HepG2 (cell line): ENCODE data around the gene UNC13D. TPM values are rescaled to one million over a fixed set of nuclear protein-coding genes. Genes with fewer than 3 reads are reported as not detected.
A peak's percentile ranks its signal among the peaks of the same experiment; 100 is the strongest.

Experiments used
- BRD4 ChIP-seq: sonication (generic); formaldehyde crosslinking; IDR thresholded peaks from 2 replicates; pipeline ENCODE4 v1.4.0; 2020; ENCODE audit warnings: missing genetic modification reagents
- MAX ChIP-seq: IDR thresholded peaks from 2 replicates; pipeline ENCODE4 v1.6.1; 2012; ENCODE audit warnings: inconsistent platforms
- MED1 ChIP-seq: sonication (generic); formaldehyde crosslinking; IDR thresholded peaks from 2 replicates; pipeline ENCODE4 v1.4.0; 2020; ENCODE audit warnings: missing genetic modification reagents
- MXD4 ChIP-seq: IDR thresholded peaks from 2 replicates; pipeline ENCODE4 v1.6.1; 2016; ENCODE audit warnings: mild to moderate bottlenecking, missing biosample characterization, missing genetic modification reagents
- NFYC ChIP-seq: IDR thresholded peaks from 2 replicates; pipeline ENCODE4 v1.6.1; 2016; ENCODE audit warnings: missing genetic modification reagents, missing compliant biosample characterization
- NR2F6 ChIP-seq, 2 experiments: IDR thresholded peaks; 2 replicates each; pipeline ENCODE4 v1.6.1; 2016; ENCODE audit warnings: antibody characterized with exemption in 1 of 2, mild to moderate bottlenecking in 1 of 2
- PCBP2 ChIP-seq: fragments of 200-400 bp; formaldehyde crosslinking; optimal IDR thresholded peaks from 2 replicates; pipeline ENCODE3; 2018; ENCODE audit warnings: low read length, low read depth; ENCODE audit not compliant: poor library complexity, severe bottlenecking
- PLRG1 ChIP-seq: fragments of 450-650 bp; conservative IDR thresholded peaks from 2 replicates; pipeline ENCODE4 v1.6.1; 2016
- PRDM15 ChIP-seq: sonication (generic); formaldehyde crosslinking; IDR thresholded peaks from 2 replicates; pipeline ENCODE4 v1.4.0; 2020; ENCODE audit warnings: missing genetic modification reagents
- XRCC5 ChIP-seq: fragments of 200-400 bp; formaldehyde crosslinking; optimal IDR thresholded peaks from 2 replicates; pipeline ENCODE3; 2017; ENCODE audit warnings: mild to moderate bottlenecking, low read length
- ZBTB7B ChIP-seq: sonication (generic); formaldehyde crosslinking; IDR thresholded peaks from 2 replicates; pipeline ENCODE4 v1.4.0; 2020; ENCODE audit warnings: missing genetic modification reagents
- ZNF234 ChIP-seq: sonication (generic); formaldehyde crosslinking; conservative IDR thresholded peaks from 2 replicates; pipeline ENCODE4 v1.5.1; 2020; ENCODE audit warnings: mild to moderate bottlenecking, missing genetic modification reagents
- ZNF367 ChIP-seq: sonication (generic); formaldehyde crosslinking; IDR thresholded peaks from 2 replicates; pipeline ENCODE4 v1.4.0; 2020; ENCODE audit warnings: missing genetic modification reagents, borderline replicate concordance
- ZNF816 ChIP-seq: sonication (generic); formaldehyde crosslinking; IDR thresholded peaks from 2 replicates; pipeline ENCODE4 v1.8.0; 2022; ENCODE audit warnings: missing genetic modification reagents, mild to moderate bottlenecking, borderline replicate concordance
- polyA plus RNA-seq, 8 experiments: library from polyadenylated mRNA; depleted of rRNA in 3 of 8; stranded (reverse) in 7 of 8; unstranded in 1 of 8; fragments of >200 nt; fragmentation: Illumina TruSeq in 4 of 8; extraction: Trizol in 4 of 8; gene quantifications; 2 replicates each; pipeline versions ENCODE4 v1.2.1 to v1.2.3, GENCODE V29; 2011 to 2016; ENCODE audit warnings: low read depth in 4 of 8, missing spikeins in 1 of 8, mixed read lengths in 1 of 8; ENCODE audit not compliant: insufficient read depth in 1 of 8
- total RNA-seq, 5 experiments: library from RNA; depleted of rRNA; stranded (reverse); fragments of >200 nt; fragmentation: Illumina TruSeq; extraction: Trizol; gene quantifications; 2 replicates each; pipeline ENCODE4 v1.2.3, GENCODE V29; 2016; ENCODE audit warnings: low read depth in 1 of 5
- TF ChIP-seq, protein P1 (sequence below): IDR thresholded peaks from 2 replicates; pipeline ENCODE4 v1.6.1; 2016; ENCODE audit warnings: low read depth, missing genetic modification reagents, missing compliant biosample characterization
- TF ChIP-seq, protein P2 (sequence below): sonication (generic); formaldehyde crosslinking; IDR thresholded peaks from 2 replicates; pipeline ENCODE4 v1.5.0; 2020; ENCODE audit warnings: mild to moderate bottlenecking, missing genetic modification reagents, moderate library complexity

UNC13D gene
- total and polyA plus RNA-seq, 2 of the 13 experiments (the other 11 are each of a cell fraction or from before 2014, with no cell fraction given), result 29.7 to 42.7 TPM

DNA sequence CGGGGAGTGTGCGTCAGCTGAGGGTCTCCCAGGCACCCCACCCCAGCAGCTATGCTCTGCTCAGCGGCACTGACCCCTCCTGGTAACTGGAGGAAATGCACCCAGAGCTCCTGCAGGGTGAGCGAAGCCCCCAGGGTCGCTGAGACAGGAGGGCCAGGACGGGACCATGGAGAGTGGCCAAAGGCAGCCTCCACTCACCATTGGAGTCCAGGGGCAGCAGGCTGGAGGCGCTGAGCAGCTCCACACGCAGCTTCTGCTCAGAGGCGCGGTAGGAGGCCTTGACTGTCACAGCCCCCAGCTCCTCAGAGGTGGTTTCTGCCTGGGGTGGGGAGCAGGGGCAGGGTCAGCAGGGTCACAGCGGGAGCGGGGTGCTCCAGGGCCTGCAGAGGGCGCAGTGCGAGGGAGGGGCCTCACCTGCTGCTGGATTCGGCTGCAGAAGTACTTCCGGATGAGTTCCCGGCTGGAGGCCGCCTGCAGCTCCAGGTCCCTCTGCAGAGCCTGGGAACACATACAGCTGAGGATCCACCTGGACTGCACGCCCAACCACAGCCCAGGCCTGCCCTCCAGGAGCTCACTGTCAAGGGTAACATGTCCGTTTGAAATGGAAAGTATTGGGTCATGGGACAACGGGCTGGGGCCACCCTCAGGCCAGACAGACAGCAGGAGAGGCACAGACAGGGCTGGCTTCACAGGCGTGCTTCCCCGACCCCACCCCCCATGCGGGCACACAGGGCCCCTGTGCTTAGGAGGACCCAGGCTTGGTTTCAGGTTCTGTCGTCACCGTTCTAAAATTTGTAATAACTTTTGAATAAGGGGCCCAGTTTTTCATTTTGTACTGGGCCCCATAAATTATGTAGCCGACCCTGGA lies 13.8 kb downstream of the UNC13D start (continued):
- no peak for TF ChIP-seq ZNF234
- no peak for TF ChIP-seq ZNF816 (CRISPR knock-in tag)
- TF ChIP-seq MED1, result no peak
- TF ChIP-seq, protein P1, sequence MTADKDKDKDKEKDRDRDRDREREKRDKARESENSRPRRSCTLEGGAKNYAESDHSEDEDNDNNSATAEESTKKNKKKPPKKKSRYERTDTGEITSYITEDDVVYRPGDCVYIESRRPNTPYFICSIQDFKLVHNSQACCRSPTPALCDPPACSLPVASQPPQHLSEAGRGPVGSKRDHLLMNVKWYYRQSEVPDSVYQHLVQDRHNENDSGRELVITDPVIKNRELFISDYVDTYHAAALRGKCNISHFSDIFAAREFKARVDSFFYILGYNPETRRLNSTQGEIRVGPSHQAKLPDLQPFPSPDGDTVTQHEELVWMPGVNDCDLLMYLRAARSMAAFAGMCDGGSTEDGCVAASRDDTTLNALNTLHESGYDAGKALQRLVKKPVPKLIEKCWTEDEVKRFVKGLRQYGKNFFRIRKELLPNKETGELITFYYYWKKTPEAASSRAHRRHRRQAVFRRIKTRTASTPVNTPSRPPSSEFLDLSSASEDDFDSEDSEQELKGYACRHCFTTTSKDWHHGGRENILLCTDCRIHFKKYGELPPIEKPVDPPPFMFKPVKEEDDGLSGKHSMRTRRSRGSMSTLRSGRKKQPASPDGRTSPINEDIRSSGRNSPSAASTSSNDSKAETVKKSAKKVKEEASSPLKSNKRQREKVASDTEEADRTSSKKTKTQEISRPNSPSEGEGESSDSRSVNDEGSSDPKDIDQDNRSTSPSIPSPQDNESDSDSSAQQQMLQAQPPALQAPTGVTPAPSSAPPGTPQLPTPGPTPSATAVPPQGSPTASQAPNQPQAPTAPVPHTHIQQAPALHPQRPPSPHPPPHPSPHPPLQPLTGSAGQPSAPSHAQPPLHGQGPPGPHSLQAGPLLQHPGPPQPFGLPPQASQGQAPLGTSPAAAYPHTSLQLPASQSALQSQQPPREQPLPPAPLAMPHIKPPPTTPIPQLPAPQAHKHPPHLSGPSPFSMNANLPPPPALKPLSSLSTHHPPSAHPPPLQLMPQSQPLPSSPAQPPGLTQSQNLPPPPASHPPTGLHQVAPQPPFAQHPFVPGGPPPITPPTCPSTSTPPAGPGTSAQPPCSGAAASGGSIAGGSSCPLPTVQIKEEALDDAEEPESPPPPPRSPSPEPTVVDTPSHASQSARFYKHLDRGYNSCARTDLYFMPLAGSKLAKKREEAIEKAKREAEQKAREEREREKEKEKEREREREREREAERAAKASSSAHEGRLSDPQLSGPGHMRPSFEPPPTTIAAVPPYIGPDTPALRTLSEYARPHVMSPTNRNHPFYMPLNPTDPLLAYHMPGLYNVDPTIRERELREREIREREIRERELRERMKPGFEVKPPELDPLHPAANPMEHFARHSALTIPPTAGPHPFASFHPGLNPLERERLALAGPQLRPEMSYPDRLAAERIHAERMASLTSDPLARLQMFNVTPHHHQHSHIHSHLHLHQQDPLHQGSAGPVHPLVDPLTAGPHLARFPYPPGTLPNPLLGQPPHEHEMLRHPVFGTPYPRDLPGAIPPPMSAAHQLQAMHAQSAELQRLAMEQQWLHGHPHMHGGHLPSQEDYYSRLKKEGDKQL (CRISPR knock-in tag), result no peak
- peak; percentile 76 for TF ChIP-seq XRCC5
- TF ChIP-seq, protein P2, sequence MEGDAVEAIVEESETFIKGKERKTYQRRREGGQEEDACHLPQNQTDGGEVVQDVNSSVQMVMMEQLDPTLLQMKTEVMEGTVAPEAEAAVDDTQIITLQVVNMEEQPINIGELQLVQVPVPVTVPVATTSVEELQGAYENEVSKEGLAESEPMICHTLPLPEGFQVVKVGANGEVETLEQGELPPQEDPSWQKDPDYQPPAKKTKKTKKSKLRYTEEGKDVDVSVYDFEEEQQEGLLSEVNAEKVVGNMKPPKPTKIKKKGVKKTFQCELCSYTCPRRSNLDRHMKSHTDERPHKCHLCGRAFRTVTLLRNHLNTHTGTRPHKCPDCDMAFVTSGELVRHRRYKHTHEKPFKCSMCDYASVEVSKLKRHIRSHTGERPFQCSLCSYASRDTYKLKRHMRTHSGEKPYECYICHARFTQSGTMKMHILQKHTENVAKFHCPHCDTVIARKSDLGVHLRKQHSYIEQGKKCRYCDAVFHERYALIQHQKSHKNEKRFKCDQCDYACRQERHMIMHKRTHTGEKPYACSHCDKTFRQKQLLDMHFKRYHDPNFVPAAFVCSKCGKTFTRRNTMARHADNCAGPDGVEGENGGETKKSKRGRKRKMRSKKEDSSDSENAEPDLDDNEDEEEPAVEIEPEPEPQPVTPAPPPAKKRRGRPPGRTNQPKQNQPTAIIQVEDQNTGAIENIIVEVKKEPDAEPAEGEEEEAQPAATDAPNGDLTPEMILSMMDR (CRISPR knock-in tag), result peak; percentile 79
- TF ChIP-seq BRD4, result 0 out of 2 replicates have a peak, but pooled peaks have one; percentile 45
- no peak for TF ChIP-seq PRDM15 (CRISPR knock-in tag)
- no peak for TF ChIP-seq ZNF367 (CRISPR knock-in tag)
- 0 out of 2 replicates have a peak, but pooled peaks have one; percentile 28 for TF ChIP-seq MXD4 (CRISPR knock-in tag)
- TF ChIP-seq NFYC, result no peak
- no peak for TF ChIP-seq MAX
- TF ChIP-seq ZBTB7B, result peak; percentile 77; the same call in 1 of the 2 replicates
- no peak for TF ChIP-seq PLRG1
- TF ChIP-seq PCBP2, result no peak
- peak; percentile 27; the same call in 1 of the 2 replicates for TF ChIP-seq NR2F6 (IDR thresholded peaks at IDR 0.05)
- peak; percentile 33; the same call in 1 of the 2 replicates for TF ChIP-seq NR2F6 (CRISPR knock-in tag; IDR thresholded peaks at IDR 0.05)
